Stomach (tissue), 4 donors: ENCODE measurements around the gene SIRT2.

ENCODE experiments used
- CTCF ChIP-seq, 7 experiments: fragments of 450-650 bp in 4 of 7; fragments of 200-600 bp in 3 of 7; sonication (generic) in 3 of 7; IDR thresholded peaks; one replicate each; pipeline ENCODE4 v1.5.1; 2016 to 2019; ENCODE audit warnings: antibody characterized with exemption in 7 of 7, control low read depth in 2 of 7, mild to moderate bottlenecking in 1 of 7
- EP300 ChIP-seq: sonication (generic); formaldehyde crosslinking; IDR thresholded peaks from one replicate; pipeline ENCODE4 v1.6.1; 2017; ENCODE audit warnings: antibody characterized with exemption

- no peak for TF ChIP-seq EP300
- TF ChIP-seq CTCF (IDR thresholded peaks at IDR 0.05): no peak
These were observed 9.6 kb downstream of the SIRT2 start for GRCh38 chr19:38889803-38890202.
